ENCODE results near the gene SLC37A1.
"Not testable (repeated sequence)": the region's sequence is repeated elsewhere in the genome, so short reads cannot be mapped to it uniquely, and the experiment has no call there.

SLC37A1 gene

GRCh38 chr21:42596657-42597056 is 83.0 kb downstream of the SLC37A1 start:
- DNase-seq (ENCODE audit: low spot score): no peak

- DNase-seq (ENCODE audit: low spot score): no peak
Measured at GRCh38 chr21:42597487-42598158, 84.0 kb downstream of the SLC37A1 start.

GRCh38 chr21:42598159-42598735 is 84.6 kb downstream of the SLC37A1 start:
- DNase-seq (ENCODE audit: low spot score): no peak

- no peak for DNase-seq (ENCODE audit: low spot score)
Measured at GRCh38 chr21:42599486-42599885, 85.8 kb downstream of the SLC37A1 start.

GRCh38 chr21:42599962-42600361 is 86.3 kb downstream of the SLC37A1 start:
- DNase-seq (ENCODE audit: low spot score): no peak

DNA sequence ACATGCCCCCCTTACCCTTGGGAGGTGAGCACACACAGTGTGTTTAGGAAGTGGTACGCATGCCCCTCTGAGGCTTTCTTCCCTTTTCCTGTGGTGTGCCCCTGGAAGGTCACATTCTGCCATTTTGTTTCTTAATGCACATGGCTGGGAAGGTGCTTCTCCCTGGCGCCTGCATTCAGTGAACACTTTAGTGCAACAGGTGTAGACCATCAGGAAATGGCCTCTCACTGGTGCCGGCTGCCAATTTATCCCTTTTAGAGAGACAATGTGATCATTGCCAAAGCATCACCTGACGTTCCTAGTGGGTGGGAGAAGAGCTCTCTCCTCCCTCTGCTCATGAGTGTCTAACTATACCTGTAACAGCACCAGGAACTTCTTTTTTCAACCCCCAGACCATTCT is 88.0 kb downstream of the SLC37A1 start:
- DNase-seq (ENCODE audit: low spot score): no peak

GRCh38 chr21:42607102-42607501 is 93.5 kb downstream of the SLC37A1 start:
- no peak for DNase-seq (ENCODE audit: low spot score)

DNA sequence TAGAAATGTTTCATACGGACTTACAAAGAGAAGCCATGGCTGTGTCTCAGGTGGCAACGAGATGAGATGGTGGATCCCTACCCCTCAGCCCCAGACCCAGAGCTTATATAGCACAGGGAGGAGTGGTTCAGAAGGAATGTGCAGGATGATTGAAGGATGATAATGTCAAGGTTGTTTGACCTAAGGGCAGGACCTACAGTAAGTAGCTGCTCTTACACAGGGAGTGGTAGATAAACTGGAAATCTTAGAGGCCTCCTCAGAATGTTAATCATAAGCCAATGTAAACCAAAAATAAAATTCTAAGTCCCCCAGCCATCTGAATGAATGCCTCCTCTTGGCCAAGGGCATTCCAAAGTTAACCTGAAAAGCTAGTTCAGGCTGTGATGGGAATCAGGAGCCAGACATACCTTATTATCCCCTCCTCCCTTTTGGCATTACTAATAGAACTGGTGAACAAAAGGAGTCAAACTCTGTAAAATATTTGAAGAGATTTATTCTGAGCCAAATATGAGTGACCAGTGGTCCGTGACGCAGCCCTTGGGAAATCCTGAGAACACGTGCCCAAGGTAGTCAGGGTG is 94.0 kb downstream of the SLC37A1 start:
- no peak for DNase-seq (ENCODE audit: low spot score)

- no peak for DNase-seq (ENCODE audit: low spot score)
Measured at GRCh38 chr21:42608446-42608845, 94.8 kb downstream of the SLC37A1 start.

- no peak for DNase-seq (ENCODE audit: low spot score)
Measured at GRCh38 chr21:42609811-42610210, 96.2 kb downstream of the SLC37A1 start.

DNA sequence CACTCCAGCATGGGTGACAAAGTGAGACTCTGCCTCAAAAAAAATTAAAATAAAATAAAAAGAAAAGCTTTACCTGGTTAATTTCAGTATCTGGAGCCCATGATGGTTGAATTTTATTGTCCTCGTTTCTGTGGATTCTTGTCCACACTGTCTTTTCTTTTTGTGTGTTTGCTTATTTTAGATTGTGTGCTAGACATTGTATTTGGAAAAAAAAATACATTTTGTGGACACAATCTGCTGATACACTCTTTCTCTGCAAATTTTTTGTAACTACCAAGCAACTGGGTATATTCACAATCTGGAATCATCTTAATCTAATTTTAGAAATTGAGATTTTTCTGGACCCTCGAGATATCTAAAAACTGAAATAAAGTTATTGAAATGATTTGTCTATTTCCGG is 98.2 kb downstream of the SLC37A1 start:
- DNase-seq (ENCODE audit: low spot score): no peak

- no peak for DNase-seq (ENCODE audit: low spot score)
Measured at GRCh38 chr21:42612390-42612789, 98.7 kb downstream of the SLC37A1 start.

GRCh38 chr21:42613756-42614155 is 100.1 kb downstream of the SLC37A1 start:
- DNase-seq (ENCODE audit: low spot score): no peak

DNA sequence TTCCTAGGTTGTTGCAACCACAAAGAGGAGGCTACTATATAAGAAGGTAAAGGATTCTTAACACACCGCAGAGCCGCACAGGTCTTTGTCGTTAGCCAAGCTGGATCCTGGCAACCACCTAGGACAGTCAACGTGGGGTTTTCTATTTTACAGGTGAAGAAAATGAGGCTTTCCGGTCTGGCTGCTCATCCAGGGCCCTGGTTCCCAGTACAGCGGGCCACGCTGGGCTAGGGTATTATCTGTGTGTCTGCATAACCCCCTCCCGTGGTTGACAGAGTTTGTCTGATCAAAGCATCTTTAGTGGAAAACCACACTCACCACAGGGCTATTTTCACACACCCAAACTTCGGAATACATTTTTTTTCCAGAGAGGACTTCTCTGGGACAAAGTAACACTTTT is 100.7 kb downstream of the SLC37A1 start:
- no peak for DNase-seq (ENCODE audit: low spot score)

DNA sequence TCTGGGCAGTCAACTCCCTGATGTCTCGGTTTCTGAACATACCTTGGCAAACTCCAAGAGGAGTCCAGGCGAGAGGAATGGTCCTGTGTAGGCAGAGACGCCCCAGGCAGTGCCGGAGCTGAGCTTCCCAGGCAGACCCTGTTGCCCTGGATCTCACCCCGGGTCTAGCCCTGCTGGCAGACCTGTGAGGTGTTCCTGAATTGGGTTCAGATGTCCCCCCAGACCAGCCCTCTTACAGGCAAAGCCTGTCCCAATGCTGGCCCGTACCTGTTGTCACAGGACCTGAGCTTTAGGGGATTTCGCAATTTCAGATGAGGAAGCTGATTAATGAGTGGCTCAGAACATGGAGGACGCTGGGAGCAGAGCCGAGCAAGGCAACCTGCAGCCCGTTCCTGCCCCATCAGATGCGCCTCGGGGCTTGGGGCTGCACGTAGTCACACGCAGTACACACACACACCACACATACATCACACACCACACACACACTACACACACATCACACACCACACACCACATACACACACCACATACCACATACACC is 101.2 kb downstream of the SLC37A1 start:
- DNase-seq (ENCODE audit: low spot score): no peak

DNA sequence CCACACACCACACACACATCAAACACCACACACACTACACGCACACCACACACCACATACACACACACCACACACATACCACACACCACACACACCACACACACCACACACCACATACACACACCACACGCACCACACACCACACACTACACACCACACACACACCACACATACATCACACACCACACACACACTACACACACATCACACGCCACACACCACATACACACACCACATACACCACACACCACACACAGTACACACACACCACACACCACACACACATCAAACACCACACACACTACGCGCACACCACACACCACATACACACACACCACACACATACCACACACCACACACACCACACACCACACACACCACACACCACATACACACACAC is 101.7 kb downstream of the SLC37A1 start:
- DNase-seq (ENCODE audit: low spot score): not testable (repeated sequence)

DNA sequence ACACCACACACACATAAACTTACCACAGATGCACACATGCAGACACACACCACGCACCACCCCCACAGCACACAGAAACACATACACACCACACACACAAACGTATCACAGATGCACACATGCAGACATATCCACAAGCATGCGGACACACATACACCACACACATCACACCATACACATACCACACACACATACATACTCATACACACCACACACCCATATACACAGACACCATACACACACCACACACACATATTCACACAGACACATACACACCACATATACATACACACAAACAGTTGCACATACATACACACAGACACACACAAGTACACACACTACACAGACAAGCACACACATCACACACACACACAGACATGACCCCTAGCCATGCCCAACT is 102.3 kb downstream of the SLC37A1 start:
- no peak for DNase-seq (ENCODE audit: low spot score)

GRCh38 chr21:42616446-42616845 is 102.8 kb downstream of the SLC37A1 start:
- no peak for DNase-seq (ENCODE audit: low spot score)

GRCh38 chr21:42616941-42617340 is 103.3 kb downstream of the SLC37A1 start:
- no peak for DNase-seq (ENCODE audit: low spot score)

DNA sequence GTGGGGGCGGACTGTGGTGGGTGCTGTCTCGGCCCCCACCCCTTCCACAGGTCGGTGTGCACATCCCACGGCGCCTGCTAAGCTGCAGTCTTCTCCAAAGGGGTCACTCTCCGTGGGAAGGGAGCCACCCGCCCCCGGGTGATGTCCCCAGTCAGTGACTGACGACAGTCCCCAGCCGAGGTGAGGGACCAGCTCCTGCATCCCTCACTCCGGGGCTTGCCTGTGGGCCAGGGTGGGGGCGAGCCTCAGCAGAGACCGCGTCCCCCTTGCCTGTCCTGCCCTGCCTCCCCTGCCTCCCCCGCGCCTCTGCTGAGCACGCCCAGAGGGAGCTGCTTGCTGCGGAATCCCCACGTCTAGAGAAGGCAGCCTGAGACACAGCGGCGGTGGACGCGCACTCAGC is 103.8 kb downstream of the SLC37A1 start:
- DNase-seq (ENCODE audit: low spot score): no peak

DNA sequence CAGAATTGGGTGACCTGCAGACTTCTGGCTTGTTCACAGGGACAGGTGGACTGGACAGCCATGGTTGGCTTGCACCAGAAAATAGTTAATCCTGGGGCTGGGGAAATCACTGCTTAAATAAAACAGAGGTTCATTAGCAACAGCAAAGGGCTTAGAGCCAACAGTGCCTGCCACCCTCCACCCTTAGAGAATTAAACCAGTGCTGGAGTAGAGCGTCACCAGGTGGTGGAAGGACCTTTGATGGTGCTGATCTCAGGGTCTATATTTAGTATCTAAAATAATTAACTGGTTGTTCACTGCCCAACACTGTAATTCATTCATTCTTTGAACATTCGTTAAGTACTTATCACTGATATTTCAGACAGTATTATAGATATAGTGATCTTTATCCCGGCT is 105.1 kb downstream of the SLC37A1 start:
- no peak for DNase-seq (ENCODE audit: low spot score)

DNA sequence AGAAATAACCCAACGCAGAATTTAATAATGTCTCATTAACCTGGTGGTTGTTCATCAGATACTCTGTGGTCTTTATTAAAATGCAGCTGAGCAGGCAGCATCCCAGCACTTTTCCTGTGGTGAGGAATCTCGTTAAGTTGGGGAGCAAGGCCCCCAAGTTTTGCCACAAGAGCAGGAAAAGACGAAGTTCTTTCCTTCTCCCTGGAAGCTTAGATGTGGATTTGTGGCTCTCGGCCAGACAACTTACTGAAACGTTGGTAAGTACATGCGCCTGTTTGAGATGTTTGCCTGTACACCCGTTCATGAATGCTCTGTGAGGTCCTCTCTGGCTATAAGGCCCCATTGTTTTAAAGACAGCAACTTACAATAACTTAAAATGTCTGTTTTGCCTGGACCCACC is 105.5 kb downstream of the SLC37A1 start:
- DNase-seq (ENCODE audit: low spot score): no peak

- DNase-seq (ENCODE audit: low spot score): no peak
Measured at GRCh38 chr21:42619841-42620240, 106.2 kb downstream of the SLC37A1 start.
